Adipocyte (in vitro differentiated cells): Measurements from ENCODE around the gene ADGRA3.
A peak's percentile ranks its signal among the peaks of the same experiment; 100 is the strongest.

Experiments
- DNase-seq: peaks from one replicate; pipeline ENCODE4 v3.0.0-alpha.2; 2015; ENCODE audit warnings: low read depth
- H3K27me3 ChIP-seq: replicated peaks from 2 replicates; pipeline ENCODE4 v1.7.0; 2013; ENCODE audit warnings: mild to moderate bottlenecking, low read length, moderate library complexity; ENCODE audit not compliant: control insufficient read depth, insufficient read depth
- H3K36me3 ChIP-seq: 2 replicates; pipeline ENCODE4 v1.7.0; 2013; ENCODE audit warnings: low read length, mild to moderate bottlenecking, moderate library complexity; ENCODE audit not compliant: control insufficient read depth, insufficient read depth, severe bottlenecking
- H3K4me1 ChIP-seq: 2 replicates; pipeline ENCODE4 v1.7.0; 2013; ENCODE audit warnings: mild to moderate bottlenecking, low read length, moderate library complexity; ENCODE audit not compliant: control insufficient read depth, insufficient read depth
- H3K4me3 ChIP-seq: 2 replicates; pipeline ENCODE4 v1.7.0; 2013; ENCODE audit warnings: mild to moderate bottlenecking, low read length, moderate library complexity
- H3K9ac ChIP-seq: 2 replicates; pipeline ENCODE4 v1.7.0; 2013; ENCODE audit warnings: mild to moderate bottlenecking, low read length, moderate library complexity
- H3K9me3 ChIP-seq: 2 replicates; pipeline ENCODE4 v1.7.0; 2013; ENCODE audit warnings: mild to moderate bottlenecking, low read length, moderate library complexity; ENCODE audit not compliant: control insufficient read depth

The ADGRA3 gene

GRCh38 chr4:22504922-22505321 is 10.9 kb downstream of the ADGRA3 start:
- Histone ChIP-seq H3K27me3 (no peaks in the 10 kb centered on the region), H3K36me3 (no peaks in the 10 kb centered on the region), H3K4me3 (no peak overlapping the region), H3K9me3 (no peaks in the 10 kb centered on the region), H3K9ac (no peak overlapping the region), H3K4me1 (peaks cover 10% of the 10 kb centered on the region)
- DNase-seq, result no peak

- H3K9me3 ChIP-seq, result no peaks in the 10 kb centered on the region
- H3K36me3 ChIP-seq, result no peaks in the 10 kb centered on the region
- no peaks in the 10 kb centered on the region for H3K27me3 ChIP-seq
- DNase-seq, result no peak
- no peak overlapping the region for H3K4me3 ChIP-seq
- H3K4me1 ChIP-seq, result peaks cover 10% of the 10 kb centered on the region
- H3K9ac ChIP-seq, result no peak overlapping the region
Measured at GRCh38 chr4:22504447-22504846, 11.4 kb downstream of the ADGRA3 start.

DNA sequence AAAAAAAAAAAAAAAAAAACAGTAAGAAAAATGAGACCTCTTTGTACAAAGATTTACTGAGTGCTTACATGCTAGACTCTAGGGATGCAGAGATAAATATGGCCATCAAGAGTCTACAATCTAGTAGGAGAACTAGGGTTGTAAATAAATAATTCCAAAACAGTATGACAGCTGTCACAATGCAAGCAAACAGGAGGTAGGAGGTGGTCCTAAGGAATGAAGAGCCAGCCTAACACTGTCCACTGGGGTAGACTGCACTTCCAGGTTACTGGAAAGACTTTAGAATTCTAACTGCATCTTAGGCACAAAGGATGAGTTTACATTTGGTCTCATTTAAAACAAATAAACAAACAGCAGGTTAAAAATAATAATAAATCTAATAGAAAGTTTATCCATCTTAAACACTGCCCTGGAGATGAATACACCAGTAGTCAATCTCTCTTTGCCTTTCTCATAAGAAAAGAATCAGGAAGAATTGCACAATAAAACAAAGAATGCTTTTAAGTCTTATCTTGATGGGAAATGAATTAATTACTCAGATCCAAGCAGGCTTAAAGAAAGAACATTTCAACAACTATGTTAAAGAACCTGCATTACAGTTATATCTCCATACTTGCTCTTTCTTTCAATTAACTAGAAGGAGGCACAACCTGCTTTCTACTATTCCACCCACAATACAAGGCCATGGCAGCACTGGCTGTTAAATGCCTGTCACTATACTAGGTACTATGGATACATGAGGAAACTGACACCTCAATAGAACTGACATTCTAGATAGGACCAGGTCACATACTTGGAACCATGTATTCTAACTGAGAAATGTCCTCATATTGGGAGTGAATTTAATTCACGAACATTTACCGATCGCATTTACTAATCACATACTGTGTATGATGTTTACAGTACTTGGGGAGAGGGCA is 12.7 kb downstream of the ADGRA3 start:
- H3K9ac ChIP-seq, result no peak overlapping the region
- H3K27me3 ChIP-seq, result no peaks in the 10 kb centered on the region
- peak; percentile 33 for DNase-seq
- no peak overlapping the region for H3K4me3 ChIP-seq
- H3K36me3 ChIP-seq, result no peaks in the 10 kb centered on the region
- H3K4me1 ChIP-seq, result peaks cover 10% of the 10 kb centered on the region
- H3K9me3 ChIP-seq, result no peaks in the 10 kb centered on the region

DNA sequence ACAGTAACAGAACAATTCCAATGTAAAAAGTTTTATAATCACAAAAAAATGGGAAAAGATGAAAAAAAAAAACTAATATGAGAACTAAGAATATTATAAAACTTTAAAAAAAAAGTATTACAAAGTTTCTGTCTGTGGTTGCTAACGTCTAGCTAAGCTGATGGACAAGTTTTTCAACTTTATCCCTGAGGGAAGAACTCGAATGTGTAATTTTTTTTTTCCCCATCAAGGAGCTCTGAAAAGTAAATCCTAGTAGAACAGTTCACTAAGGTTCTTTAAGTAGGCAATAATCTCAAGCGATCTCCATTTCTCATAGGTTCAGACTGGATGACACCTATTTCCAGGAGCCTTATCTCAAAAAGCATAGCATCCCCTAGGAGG is 14.2 kb downstream of the ADGRA3 start:
- Histone ChIP-seq H3K9ac (no peak overlapping the region), H3K9me3 (no peaks in the 10 kb centered on the region), H3K27me3 (no peaks in the 10 kb centered on the region), H3K36me3 (no peaks in the 10 kb centered on the region), H3K4me3 (no peak overlapping the region), H3K4me1 (peaks cover 10% of the 10 kb centered on the region)
- no peak for DNase-seq

DNA sequence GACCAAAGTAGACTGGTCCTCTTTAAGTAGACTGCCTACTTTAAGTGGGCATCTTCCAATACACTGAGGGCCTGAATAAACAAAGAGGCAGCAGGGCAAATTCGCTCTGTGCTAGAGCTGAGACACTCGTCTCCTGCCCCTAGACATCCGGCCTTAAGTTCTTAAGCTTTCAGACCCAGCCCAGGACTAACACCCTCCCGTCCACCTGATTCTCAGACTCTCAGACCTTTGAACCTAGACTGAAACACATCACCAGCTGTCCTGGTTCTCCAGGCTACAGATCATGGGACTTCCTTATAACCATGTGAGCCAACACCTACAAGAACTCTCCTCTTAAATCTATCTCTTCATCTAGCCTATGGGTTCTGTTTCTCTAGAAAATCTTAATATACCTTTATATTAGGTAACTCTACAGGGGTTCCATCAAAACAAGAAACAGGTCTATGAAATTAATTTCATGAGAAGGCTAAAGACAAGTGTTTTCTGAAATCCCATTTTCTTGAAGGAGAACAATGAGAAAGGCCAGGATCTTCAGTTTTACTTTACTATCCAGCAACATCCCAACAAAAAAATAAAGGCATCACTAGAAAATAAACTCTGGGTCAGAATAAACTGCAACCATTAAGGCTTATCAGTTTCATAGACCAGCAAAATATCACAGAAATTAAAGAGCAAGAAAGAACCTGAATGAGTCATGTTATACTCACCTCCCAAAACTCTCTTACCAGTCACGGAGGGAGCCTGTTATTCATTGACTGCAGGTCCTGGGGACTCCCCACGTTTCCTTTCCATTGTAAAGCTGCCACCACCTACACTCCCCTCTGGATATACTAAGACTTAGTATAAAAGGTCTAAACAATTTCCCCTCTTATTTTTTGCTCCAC is 14.8 kb downstream of the ADGRA3 start:
- no peaks in the 10 kb centered on the region for H3K27me3 ChIP-seq

GRCh38 chr4:22500128-22500611 is 15.7 kb downstream of the ADGRA3 start:
- Histone ChIP-seq H3K9ac (no peak overlapping the region), H3K9me3 (no peaks in the 10 kb centered on the region), H3K4me3 (no peak overlapping the region), H3K27me3 (no peaks in the 10 kb centered on the region), H3K4me1 (peaks cover 10% of the 10 kb centered on the region), H3K36me3 (no peaks in the 10 kb centered on the region)
- no peak for DNase-seq

More for the DNA sequence above, 14.8 kb downstream of the ADGRA3 start:
- no peaks in the 10 kb centered on the region for H3K9me3 ChIP-seq
- H3K9ac ChIP-seq, result no peak overlapping the region
- no peaks in the 10 kb centered on the region for H3K36me3 ChIP-seq
- peaks cover 10% of the 10 kb centered on the region for H3K4me1 ChIP-seq
- H3K4me3 ChIP-seq, result no peak overlapping the region
- DNase-seq, result peak; percentile 33

GRCh38 chr4:22498866-22499265 is 17.0 kb downstream of the ADGRA3 start:
- no peak overlapping the region for H3K9ac ChIP-seq
- no peak for DNase-seq
- peaks cover 10% of the 10 kb centered on the region for H3K4me1 ChIP-seq
- no peak overlapping the region for H3K4me3 ChIP-seq
- H3K36me3 ChIP-seq, result no peaks in the 10 kb centered on the region
- H3K27me3 ChIP-seq, result no peaks in the 10 kb centered on the region
- no peaks in the 10 kb centered on the region for H3K9me3 ChIP-seq

DNA sequence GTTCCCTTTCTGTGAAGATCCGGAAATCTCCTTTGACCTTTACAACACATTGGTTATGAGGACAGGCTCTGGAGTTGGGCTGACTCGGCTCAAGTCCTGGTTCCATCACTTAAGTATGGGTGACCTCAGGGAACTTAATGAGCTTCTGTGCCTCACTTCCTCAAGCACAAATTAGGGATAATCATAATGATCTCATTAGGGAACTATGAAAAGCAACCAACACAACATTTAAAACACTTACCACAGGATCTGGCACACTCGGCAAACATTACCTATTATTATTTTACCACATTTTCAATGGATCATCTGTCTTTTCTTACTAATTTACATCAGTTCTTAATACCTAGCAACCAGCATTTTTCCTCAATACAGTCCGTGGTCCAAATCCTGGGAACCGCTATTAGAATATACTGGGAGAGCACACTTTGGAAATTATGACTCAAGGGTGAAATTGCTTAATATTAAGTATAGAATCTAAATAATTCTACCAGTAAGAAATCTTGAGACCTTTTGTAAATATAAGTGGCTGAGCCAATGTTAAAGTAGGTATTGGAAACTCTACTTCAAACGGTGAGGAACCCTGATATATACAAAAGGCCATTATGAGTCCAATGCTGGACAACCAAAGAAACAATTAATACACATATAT is 19.6 kb downstream of the ADGRA3 start:
- Histone ChIP-seq H3K27me3 (no peaks in the 10 kb centered on the region), H3K4me3 (no peak overlapping the region), H3K9ac (no peak overlapping the region), H3K9me3 (no peaks in the 10 kb centered on the region), H3K36me3 (no peaks in the 10 kb centered on the region), H3K4me1 (no peaks in the 10 kb centered on the region)
- DNase-seq, result no peak

GRCh38 chr4:22493523-22493922 is 22.3 kb downstream of the ADGRA3 start:
- Histone ChIP-seq H3K36me3 (no peaks in the 10 kb centered on the region), H3K9ac (no peak overlapping the region), H3K4me3 (no peak overlapping the region), H3K27me3 (no peaks in the 10 kb centered on the region), H3K4me1 (no peaks in the 10 kb centered on the region), H3K9me3 (no peaks in the 10 kb centered on the region)
- DNase-seq, result no peak

DNA sequence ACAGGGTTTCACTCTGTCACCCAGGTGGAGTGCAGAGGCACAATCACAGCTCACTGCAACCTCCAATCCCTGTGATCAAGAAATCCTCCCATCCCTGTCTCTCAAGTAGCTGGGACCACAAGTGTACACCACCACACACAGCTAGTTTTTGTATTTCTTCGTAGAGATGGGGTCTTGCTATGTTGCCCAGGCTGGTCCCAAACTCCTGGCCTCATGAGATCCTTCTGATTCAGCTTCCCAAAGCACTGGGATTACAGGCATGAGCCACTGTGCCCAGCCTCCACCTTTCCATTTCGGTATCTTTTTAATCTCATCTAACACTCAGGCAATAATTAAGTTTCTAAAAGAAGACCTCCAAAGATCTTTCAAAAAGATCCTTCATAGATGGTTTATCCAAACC is 22.9 kb downstream of the ADGRA3 start:
- no peaks in the 10 kb centered on the region for H3K27me3 ChIP-seq
- no peak for DNase-seq
- H3K9me3 ChIP-seq, result no peaks in the 10 kb centered on the region
- no peaks in the 10 kb centered on the region for H3K36me3 ChIP-seq
- H3K4me3 ChIP-seq, result no peak overlapping the region
- H3K9ac ChIP-seq, result no peak overlapping the region
- H3K4me1 ChIP-seq, result no peaks in the 10 kb centered on the region

GRCh38 chr4:22491939-22492338 is 23.9 kb downstream of the ADGRA3 start:
- DNase-seq, result no peak
- Histone ChIP-seq H3K4me1 (no peaks in the 10 kb centered on the region), H3K9me3 (no peaks in the 10 kb centered on the region), H3K27me3 (no peaks in the 10 kb centered on the region), H3K9ac (no peak overlapping the region), H3K4me3 (no peak overlapping the region), H3K36me3 (no peaks in the 10 kb centered on the region)
